ENCODE results near the gene LRRC8A.
"Not testable (repeated sequence)": the region's sequence is repeated elsewhere in the genome, so short reads cannot be mapped to it uniquely, and the experiment has no call there.

The LRRC8A gene

GRCh38 chr9:128940946-128941755 lies 59.2 kb downstream of the LRRC8A start:
- H3K9me3 ChIP-seq (ENCODE audit: insufficient read depth, low read depth, low read length), result no peaks in the 10 kb centered on the region
- H3K4me2 ChIP-seq (ENCODE audit: low read depth, low read length, poor library complexity, severe bottlenecking), result no peak overlapping the region
- H4K20me1 ChIP-seq (ENCODE audit: insufficient read depth, low read length, poor library complexity, severe bottlenecking), result no peaks in the 10 kb centered on the region
- H3K27me3 ChIP-seq (ENCODE audit: insufficient read depth, low read length, poor library complexity, severe bottlenecking), result no peaks in the 10 kb centered on the region
- H3K79me2 ChIP-seq (ENCODE audit: insufficient read depth, low read length), result no peaks in the 10 kb centered on the region
- H3K9me2 ChIP-seq (replicated peaks; ENCODE audit: low read depth, low read length), result no peaks in the 10 kb centered on the region
- no peak overlapping the region for H3K4me3 ChIP-seq (ENCODE audit: low read length, poor library complexity, severe bottlenecking)
- H2AFZ ChIP-seq (ENCODE audit: low read length), result no peak overlapping the region
- H3K36me3 ChIP-seq (ENCODE audit: insufficient read depth, low read length), result no peaks in the 10 kb centered on the region
- TF ChIP-seq EZH2phosphoT487 (IDR thresholded peaks at IDR 0.05; ENCODE audit: borderline replicate concordance) (no peak), CTCF (conservative IDR thresholded peaks at IDR 0.05; ENCODE audit: low read length) (no peak)
- H3K4me1 ChIP-seq (ENCODE audit: insufficient read depth, low read length, poor library complexity, severe bottlenecking), result no peaks in the 10 kb centered on the region
- H3K9ac ChIP-seq (ENCODE audit: low read depth, low read length, poor library complexity, severe bottlenecking), result no peak overlapping the region
- no peaks in the 10 kb centered on the region for H3F3A ChIP-seq (ENCODE audit: low read depth)

GRCh38 chr9:128943832-128944620 lies 62.1 kb downstream of the LRRC8A start:
- H3K36me3 ChIP-seq (ENCODE audit: insufficient read depth, low read length), result no peaks in the 10 kb centered on the region
- TF ChIP-seq CTCF (conservative IDR thresholded peaks at IDR 0.05; ENCODE audit: low read length), result no peak
- no peak for TF ChIP-seq EZH2phosphoT487 (IDR thresholded peaks at IDR 0.05; ENCODE audit: borderline replicate concordance)
- no peak overlapping the region for H3K4me2 ChIP-seq (ENCODE audit: low read depth, low read length, poor library complexity, severe bottlenecking)
- no peak overlapping the region for H3K9ac ChIP-seq (ENCODE audit: low read depth, low read length, poor library complexity, severe bottlenecking)
- H3K79me2 ChIP-seq (ENCODE audit: insufficient read depth, low read length), result peaks cover 18% of the 10 kb centered on the region
- no peaks in the 10 kb centered on the region for H3K9me3 ChIP-seq (ENCODE audit: insufficient read depth, low read depth, low read length)
- H4K20me1 ChIP-seq (ENCODE audit: insufficient read depth, low read length, poor library complexity, severe bottlenecking), result no peaks in the 10 kb centered on the region
- H3K9me2 ChIP-seq (replicated peaks; ENCODE audit: low read depth, low read length), result no peaks in the 10 kb centered on the region
- no peak overlapping the region for H2AFZ ChIP-seq (ENCODE audit: low read length)
- H3K4me3 ChIP-seq (ENCODE audit: low read length, poor library complexity, severe bottlenecking), result no peak overlapping the region
- H3F3A ChIP-seq (ENCODE audit: low read depth), result no peaks in the 10 kb centered on the region
- H3K27me3 ChIP-seq (ENCODE audit: insufficient read depth, low read length, poor library complexity, severe bottlenecking), result no peaks in the 10 kb centered on the region
- H3K4me1 ChIP-seq (ENCODE audit: insufficient read depth, low read length, poor library complexity, severe bottlenecking), result no peaks in the 10 kb centered on the region

- not testable (repeated sequence) for H3F3A ChIP-seq (ENCODE audit: low read depth); H2AFZ ChIP-seq (ENCODE audit: low read length); H3K36me3 ChIP-seq (ENCODE audit: insufficient read depth, low read length); H3K27me3 ChIP-seq (ENCODE audit: insufficient read depth, low read length, poor library complexity, severe bottlenecking); H3K9ac ChIP-seq (ENCODE audit: low read depth, low read length, poor library complexity, severe bottlenecking); H3K9me3 ChIP-seq (ENCODE audit: insufficient read depth, low read depth, low read length); H3K9me2 ChIP-seq (replicated peaks; ENCODE audit: low read depth, low read length); H3K4me2 ChIP-seq (ENCODE audit: low read depth, low read length, poor library complexity, severe bottlenecking); H3K4me1 ChIP-seq (ENCODE audit: insufficient read depth, low read length, poor library complexity, severe bottlenecking); H4K20me1 ChIP-seq (ENCODE audit: insufficient read depth, low read length, poor library complexity, severe bottlenecking); H3K4me3 ChIP-seq (ENCODE audit: low read length, poor library complexity, severe bottlenecking)
- peaks cover 24% of the 10 kb centered on the region for H3K79me2 ChIP-seq (ENCODE audit: insufficient read depth, low read length)
Observed at GRCh38 chr9:128944966-128945365, 63.0 kb downstream of the LRRC8A start.
